ENCODE results near the gene CHDH. TPM values are rescaled to one million over a fixed set of nuclear protein-coding genes. Genes with fewer than 3 reads are reported as not detected.

The CHDH gene
- total RNA-seq, 1 donor from 2014 or later, result 0.60 TPM

GRCh38 chr3:53789459-53789858, 56.8 kb downstream of the CHDH start:
- no peak overlapping the region for H3K4me3 Mint-ChIP-seq (ENCODE audit: unreplicated experiment)
- no peak overlapping the region for H3K27ac Mint-ChIP-seq (ENCODE audit: unreplicated experiment)
- peaks cover 32% of the 10 kb centered on the region for H3K27me3 Mint-ChIP-seq (ENCODE audit: low read depth)
- no peak for DNase-seq (ENCODE audit: low spot score)
- TF ChIP-seq CTCF (IDR thresholded peaks at IDR 0.05), result no peak
- H3K9me3 Mint-ChIP-seq (ENCODE audit: low read depth), result no peaks in the 10 kb centered on the region
- no peaks in the 10 kb centered on the region for H3K36me3 Mint-ChIP-seq (ENCODE audit: low read depth)
- no peaks in the 10 kb centered on the region for H3K4me1 Mint-ChIP-seq (ENCODE audit: low read depth)

GRCh38 chr3:53788038-53788437, 58.2 kb downstream of the CHDH start:
- Mint-ChIP-seq H3K27me3 (ENCODE audit: low read depth) (peaks cover 41% of the 10 kb centered on the region), H3K4me1 (ENCODE audit: low read depth) (no peaks in the 10 kb centered on the region), H3K27ac (ENCODE audit: unreplicated experiment) (no peak overlapping the region), H3K4me3 (ENCODE audit: unreplicated experiment) (no peak overlapping the region), H3K36me3 (ENCODE audit: low read depth) (no peaks in the 10 kb centered on the region), H3K9me3 (ENCODE audit: low read depth) (no peaks in the 10 kb centered on the region)
- DNase-seq (ENCODE audit: low spot score), result no peak
- TF ChIP-seq CTCF (IDR thresholded peaks at IDR 0.05), result no peak

- no peak overlapping the region for H3K4me3 Mint-ChIP-seq (ENCODE audit: unreplicated experiment)
- no peaks in the 10 kb centered on the region for H3K4me1 Mint-ChIP-seq (ENCODE audit: low read depth)
- H3K9me3 Mint-ChIP-seq (ENCODE audit: low read depth), result no peaks in the 10 kb centered on the region
- TF ChIP-seq CTCF (IDR thresholded peaks at IDR 0.05), result no peak
- H3K36me3 Mint-ChIP-seq (ENCODE audit: low read depth), result no peaks in the 10 kb centered on the region
- H3K27ac Mint-ChIP-seq (ENCODE audit: unreplicated experiment), result no peak overlapping the region
- peaks cover 43% of the 10 kb centered on the region for H3K27me3 Mint-ChIP-seq (ENCODE audit: low read depth)
- no peak for DNase-seq (ENCODE audit: low spot score)
These were observed 59.2 kb downstream of the CHDH start for GRCh38 chr3:53787016-53787415.

- H3K4me3 Mint-ChIP-seq (ENCODE audit: unreplicated experiment), result no peak overlapping the region
- TF ChIP-seq CTCF (IDR thresholded peaks at IDR 0.05), result no peak
- H3K36me3 Mint-ChIP-seq (ENCODE audit: low read depth), result no peaks in the 10 kb centered on the region
- no peak overlapping the region for H3K27ac Mint-ChIP-seq (ENCODE audit: unreplicated experiment)
- H3K9me3 Mint-ChIP-seq (ENCODE audit: low read depth), result no peaks in the 10 kb centered on the region
- DNase-seq (ENCODE audit: low spot score), result no peak
- H3K4me1 Mint-ChIP-seq (ENCODE audit: low read depth), result peaks cover 14% of the 10 kb centered on the region
- peaks cover 16% of the 10 kb centered on the region for H3K27me3 Mint-ChIP-seq (ENCODE audit: low read depth)
These were observed 65.4 kb downstream of the CHDH start for GRCh38 chr3:53780806-53781205.

GRCh38 chr3:53780171-53780570, 66.0 kb downstream of the CHDH start:
- no peak for TF ChIP-seq CTCF (IDR thresholded peaks at IDR 0.05)
- Mint-ChIP-seq H3K9me3 (ENCODE audit: low read depth) (no peaks in the 10 kb centered on the region), H3K4me1 (ENCODE audit: low read depth) (peaks cover 17% of the 10 kb centered on the region), H3K36me3 (ENCODE audit: low read depth) (no peaks in the 10 kb centered on the region), H3K27me3 (ENCODE audit: low read depth) (peaks cover 16% of the 10 kb centered on the region), H3K27ac (ENCODE audit: unreplicated experiment) (no peak overlapping the region), H3K4me3 (ENCODE audit: unreplicated experiment) (no peak overlapping the region)
- DNase-seq (ENCODE audit: low spot score), result no peak
